ENCODE data around the gene HADHA. TPM values are rescaled to one million over a fixed set of nuclear protein-coding genes. Genes with fewer than 3 reads are reported as not detected.
A peak's percentile ranks its signal among the peaks of the same experiment; 100 is the strongest.

HADHA gene
- total RNA-seq, 1 donor from 2014 or later: 130 TPM

DNA sequence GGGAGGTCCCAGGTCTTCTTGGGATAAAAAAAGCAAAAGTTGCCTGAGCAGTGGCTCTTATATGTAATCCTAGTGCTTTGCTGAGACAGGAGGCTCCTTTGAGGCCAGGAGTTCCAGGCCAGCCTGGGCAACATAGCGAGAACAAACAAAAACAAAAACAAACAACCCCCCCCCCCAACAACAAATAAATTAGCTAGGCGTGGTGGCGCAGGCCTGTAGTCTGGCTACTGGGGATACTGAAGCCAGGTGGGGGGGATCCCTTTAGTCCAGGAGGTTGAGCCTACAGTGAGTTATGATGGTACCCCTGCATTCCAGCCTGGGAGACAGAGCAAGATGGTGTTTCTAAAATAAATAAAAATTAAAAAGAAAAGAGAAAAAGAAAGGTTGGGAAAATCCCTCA lies 66.2 kb downstream of the HADHA start:
- Histone ChIP-seq H3K36me3 (no peaks in the 10 kb centered on the region), H3K9me3 (no peaks in the 10 kb centered on the region), H3K27me3 (ENCODE audit: low read depth) (peaks cover 48% of the 10 kb centered on the region), H3K4me3 (peak overlapping the region; percentile 66), H3K27ac (no peak overlapping the region), H3K4me1 (peaks cover 12% of the 10 kb centered on the region)
- TF ChIP-seq CTCF (IDR thresholded peaks at IDR 0.05): no peak
- DNase-seq (no peak), ATAC-seq (no peak)
- intact Hi-C loops (cut with DNase I): no loop called here

DNA sequence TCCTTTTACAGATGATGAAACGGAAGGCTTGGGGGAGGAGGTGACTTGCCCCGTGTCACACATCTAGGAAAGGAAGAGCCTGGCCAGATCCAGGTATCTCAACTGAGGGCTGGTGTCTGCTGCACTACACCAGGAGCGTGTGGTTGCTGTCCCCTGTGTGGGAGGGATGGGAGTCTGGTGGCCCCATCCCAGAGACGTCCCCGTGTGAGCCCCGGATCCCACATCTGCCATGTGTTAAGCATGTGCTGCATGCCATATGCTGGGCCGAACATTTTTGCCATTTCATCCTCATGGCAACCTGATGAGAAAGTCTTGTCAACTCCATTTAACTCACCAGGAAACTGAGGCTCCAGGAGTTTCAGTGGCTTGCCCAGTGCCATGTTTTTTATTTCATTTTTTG lies 67.3 kb downstream of the HADHA start:
- H3K36me3 ChIP-seq: no peaks in the 10 kb centered on the region
- peaks cover 55% of the 10 kb centered on the region for H3K27me3 ChIP-seq (ENCODE audit: low read depth)
- H3K4me3 ChIP-seq: no peak overlapping the region
- intact Hi-C loops (cut with DNase I): no loop called here
- ATAC-seq (no peak), DNase-seq (no peak)
- peaks cover 14% of the 10 kb centered on the region for H3K4me1 ChIP-seq
- no peaks in the 10 kb centered on the region for H3K9me3 ChIP-seq
- TF ChIP-seq CTCF (IDR thresholded peaks at IDR 0.05): no peak
- no peak overlapping the region for H3K27ac ChIP-seq

GRCh38 chr2:26176279-26176615 lies 68.2 kb downstream of the HADHA start:
- DNase-seq (no peak), ATAC-seq (no peak)
- Histone ChIP-seq H3K27me3 (ENCODE audit: low read depth) (peaks cover 62% of the 10 kb centered on the region), H3K4me1 (peaks cover 14% of the 10 kb centered on the region), H3K4me3 (no peak overlapping the region), H3K27ac (no peak overlapping the region), H3K36me3 (no peaks in the 10 kb centered on the region), H3K9me3 (no peaks in the 10 kb centered on the region)
- no peak for TF ChIP-seq CTCF (IDR thresholded peaks at IDR 0.05)
- intact Hi-C loops (cut with DNase I): no loop called here

- intact Hi-C loops (cut with DNase I): no loop called here
Measured at GRCh38 chr2:26175466-26176278, 68.8 kb downstream of the HADHA start.

DNA sequence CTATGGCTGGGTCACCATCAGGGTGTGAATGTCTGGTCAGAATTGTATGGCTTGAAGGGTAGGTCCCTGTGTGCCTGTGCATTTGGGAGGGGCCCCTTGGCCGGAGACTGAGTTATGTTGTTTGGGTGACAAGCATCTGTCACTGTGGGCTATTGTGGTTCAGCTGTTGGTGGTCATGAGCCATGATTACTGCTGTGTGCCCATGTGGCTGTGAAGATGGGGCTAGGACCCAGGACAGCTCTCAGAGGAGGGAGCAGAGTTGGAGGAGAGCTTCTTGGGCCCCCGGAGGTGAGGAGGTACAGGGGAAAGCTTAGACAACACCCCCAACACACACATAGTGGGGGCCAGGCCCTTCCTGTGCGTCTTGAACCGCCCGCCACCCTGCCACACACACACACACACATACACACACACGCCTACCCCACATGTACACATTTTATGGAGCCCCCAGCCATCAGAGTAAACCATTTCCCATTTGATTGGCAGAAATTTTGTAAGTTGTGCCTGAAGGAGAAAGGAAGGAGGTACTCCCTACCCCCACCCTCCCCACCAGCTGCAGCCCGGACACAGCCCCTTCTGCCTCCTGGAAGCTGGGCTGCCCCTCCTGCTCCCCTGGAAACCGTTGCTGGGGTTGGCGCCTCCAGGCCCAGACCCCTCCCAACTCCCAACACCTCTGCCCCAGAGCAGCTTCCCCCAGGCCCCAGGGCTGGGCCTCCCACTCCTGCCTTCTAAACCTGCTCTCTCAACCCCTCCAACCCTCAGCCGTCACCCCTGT lies 69.6 kb downstream of the HADHA start:
- H3K4me3 ChIP-seq: no peak overlapping the region
- H3K27ac ChIP-seq: no peak overlapping the region
- ATAC-seq (no peak), DNase-seq (no peak)
- no peaks in the 10 kb centered on the region for H3K9me3 ChIP-seq
- H3K36me3 ChIP-seq: no peaks in the 10 kb centered on the region
- intact Hi-C loops (cut with DNase I): no loop called here
- H3K4me1 ChIP-seq: peaks cover 14% of the 10 kb centered on the region
- no peak for TF ChIP-seq CTCF (IDR thresholded peaks at IDR 0.05)
- H3K27me3 ChIP-seq (ENCODE audit: low read depth): peaks cover 55% of the 10 kb centered on the region

More at GRCh38 chr2:26175466-26176278, 68.8 kb downstream of the HADHA start:
- TF ChIP-seq CTCF (IDR thresholded peaks at IDR 0.05): no peak
- no peak for ATAC-seq
- peaks cover 14% of the 10 kb centered on the region for H3K4me1 ChIP-seq
- H3K27me3 ChIP-seq (ENCODE audit: low read depth): peaks cover 62% of the 10 kb centered on the region
- H3K27ac ChIP-seq: no peak overlapping the region
- H3K9me3 ChIP-seq: no peaks in the 10 kb centered on the region
- no peak overlapping the region for H3K4me3 ChIP-seq
- no peaks in the 10 kb centered on the region for H3K36me3 ChIP-seq
- DNase-seq: no peak

Data from lower lobe of right lung (tissue), 2 donors.